Femur (tissue), 1 donor: Measurements from ENCODE around the gene SHROOM3.
"Not testable (repeated sequence)": the region's sequence is repeated elsewhere in the genome, so short reads cannot be mapped to it uniquely, and the experiment has no call there.

ENCODE experiments used
- DNase-seq: peaks from one replicate; pipeline ENCODE4 v3.0.0-alpha.2; 2017

Gene SHROOM3

DNA sequence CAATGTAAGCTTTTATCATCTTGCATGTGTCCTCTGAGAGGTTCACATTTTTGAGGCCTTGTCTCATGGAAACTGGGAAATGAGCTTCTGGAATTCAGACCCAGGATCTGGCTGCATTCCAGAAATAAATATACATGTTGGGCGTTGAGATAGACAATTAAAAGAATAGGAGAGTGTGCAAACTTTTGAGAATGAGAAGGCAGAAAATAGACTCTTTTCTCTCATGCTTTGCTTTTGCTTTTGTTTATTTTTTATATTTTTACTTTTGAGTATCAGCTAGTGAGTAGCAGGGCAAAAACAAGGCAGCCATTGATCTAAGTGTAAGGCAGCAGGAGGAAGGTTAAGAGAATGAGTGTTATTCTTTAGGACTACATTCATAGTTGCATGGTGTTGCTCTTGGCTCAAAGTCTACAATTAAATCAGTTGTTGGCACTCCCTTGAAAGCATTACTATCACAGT, 12.4 kb downstream of the SHROOM3 start:
- DNase-seq, result no peak

DNA sequence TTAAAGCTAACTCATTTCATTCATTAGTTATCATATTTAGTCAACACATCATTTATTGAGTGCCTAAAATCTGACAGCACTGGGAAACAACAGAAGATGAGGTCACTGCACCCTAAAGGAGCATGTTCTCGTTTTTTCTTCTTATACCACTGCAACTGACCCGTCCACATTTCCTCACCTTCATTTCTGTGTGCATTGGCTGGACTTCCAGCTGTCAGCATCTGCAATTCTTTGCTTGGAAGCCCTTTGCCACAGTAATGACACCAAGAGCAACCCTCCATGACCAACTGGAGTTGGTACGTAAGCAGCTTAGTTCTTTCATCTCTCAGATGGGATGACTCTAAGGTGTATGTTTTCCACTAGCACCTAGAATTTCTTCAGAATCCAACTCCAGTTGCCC, 13.2 kb downstream of the SHROOM3 start:
- no peak for DNase-seq

DNA sequence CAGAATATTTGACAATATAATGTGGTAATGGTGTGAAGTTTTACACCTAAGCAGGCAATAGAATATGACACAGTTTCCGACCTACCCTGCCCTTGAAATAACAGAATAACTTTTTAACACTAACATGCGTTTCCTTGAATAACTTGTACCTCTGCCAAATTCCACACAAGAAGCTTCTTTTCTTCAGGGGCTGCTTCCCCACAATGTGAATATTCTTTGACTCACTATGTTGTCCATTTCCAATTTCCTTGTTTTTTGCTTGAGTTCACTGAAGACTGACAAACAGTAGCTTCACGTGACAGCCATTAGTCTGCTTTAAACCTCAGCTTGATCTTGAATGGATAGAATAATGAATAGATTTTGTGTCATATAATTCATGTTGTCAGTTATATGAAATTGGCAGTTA, 14.3 kb downstream of the SHROOM3 start:
- no peak for DNase-seq

GRCh38 chr4:76449833-76450232, 14.8 kb downstream of the SHROOM3 start:
- DNase-seq, result no peak

DNA sequence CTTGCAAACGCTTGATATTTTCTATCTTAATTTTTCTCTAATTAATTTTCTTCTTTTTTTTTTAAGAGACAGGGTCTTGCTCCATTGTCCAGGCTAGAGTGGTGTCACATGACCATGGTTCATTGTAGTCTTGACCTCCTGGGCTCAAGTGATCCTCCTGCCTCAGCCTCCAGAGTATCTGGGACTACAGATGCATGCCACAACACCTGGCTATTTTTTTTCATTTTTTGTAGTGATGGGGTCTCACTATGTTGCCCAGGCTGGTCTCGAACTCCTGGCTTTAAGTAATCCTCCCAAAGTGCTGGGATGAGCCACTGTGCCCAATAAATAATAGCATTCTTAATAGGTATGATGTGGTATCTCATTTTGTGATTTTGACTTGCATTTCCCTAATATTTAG, 18.2 kb downstream of the SHROOM3 start:
- no peak for DNase-seq

GRCh38 chr4:76454073-76454472, 19.0 kb downstream of the SHROOM3 start:
- DNase-seq, result not testable (repeated sequence)

GRCh38 chr4:76457885-76458284, 22.9 kb downstream of the SHROOM3 start:
- no peak for DNase-seq

DNA sequence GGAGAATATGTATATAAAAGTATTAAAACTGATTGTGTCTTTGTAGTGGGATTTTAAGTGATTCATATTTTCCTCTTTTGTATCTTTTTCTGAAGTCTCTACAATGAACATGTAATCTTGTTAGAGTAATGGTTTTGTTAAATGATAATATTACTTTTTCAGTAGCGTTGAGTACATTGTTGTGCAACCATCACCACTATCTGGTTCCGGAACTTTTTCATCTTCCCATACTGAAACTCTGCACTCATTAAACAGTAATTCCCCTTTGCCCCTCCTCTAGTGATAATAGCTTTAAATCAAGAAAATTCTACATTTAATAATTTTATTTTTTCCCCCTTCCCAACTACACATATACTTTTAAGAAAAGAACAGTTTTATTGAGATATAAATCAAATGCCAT, 23.3 kb downstream of the SHROOM3 start:
- no peak for DNase-seq

DNA sequence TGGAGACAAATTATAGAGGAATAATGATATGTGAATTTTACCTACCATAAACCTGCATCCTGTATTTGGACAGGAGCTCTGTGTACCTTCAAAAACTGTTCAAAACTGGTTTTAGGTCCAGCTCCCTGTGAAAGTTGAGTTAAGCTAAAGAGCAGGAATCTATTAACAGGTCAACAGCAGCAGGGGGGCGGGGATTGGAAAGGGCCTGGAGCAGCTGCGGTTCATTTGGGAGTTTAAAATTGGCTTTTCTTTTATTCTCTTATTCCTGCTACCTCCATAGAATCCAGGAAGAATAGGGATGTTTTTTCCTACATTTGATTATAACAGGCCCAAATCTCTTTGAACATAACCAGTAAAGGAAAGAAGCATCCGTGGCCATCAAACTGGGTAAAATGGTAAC, 23.8 kb downstream of the SHROOM3 start:
- DNase-seq, result peak; percentile 44

GRCh38 chr4:76459291-76459723, 24.3 kb downstream of the SHROOM3 start:
- peak; percentile 55 for DNase-seq

DNA sequence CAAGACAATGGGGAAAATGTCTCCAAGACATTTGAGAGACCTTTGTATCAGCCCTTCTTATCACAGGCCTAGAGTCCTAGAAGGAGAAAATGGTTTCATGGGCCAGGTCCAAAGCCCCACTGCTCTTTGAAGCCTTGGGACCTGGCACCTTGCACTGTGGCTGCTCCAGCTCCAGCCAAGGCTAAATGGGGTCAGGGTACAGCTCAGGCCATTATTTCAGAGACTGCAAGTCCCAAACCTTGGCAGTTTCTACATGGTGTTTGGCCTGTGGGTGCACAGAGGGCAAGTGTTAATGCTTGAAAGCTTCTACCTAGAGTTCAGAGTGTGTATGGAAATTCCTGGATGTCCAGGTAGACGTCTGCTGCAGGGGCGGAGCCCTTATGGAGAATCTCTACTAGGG, 28.5 kb downstream of the SHROOM3 start:
- DNase-seq, result no peak

DNA sequence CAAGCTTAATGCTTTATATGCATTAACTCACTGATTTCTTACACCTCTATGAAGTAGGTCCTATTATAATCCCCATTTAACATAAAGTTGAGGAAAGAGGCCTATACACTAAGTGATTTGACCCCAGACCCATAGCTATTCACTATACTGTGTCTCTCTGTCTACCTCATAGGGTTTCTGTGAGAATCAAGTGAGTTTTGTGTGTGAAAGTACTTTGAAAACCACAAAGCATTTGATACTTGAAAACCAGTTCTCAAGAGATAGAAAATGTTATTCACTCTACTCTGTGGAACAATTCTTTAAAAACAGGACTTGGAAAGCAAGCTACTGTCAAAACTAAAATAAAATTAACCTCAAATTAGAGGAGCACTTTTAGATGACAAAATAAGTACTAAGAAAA, 35.0 kb downstream of the SHROOM3 start:
- no peak for DNase-seq

DNA sequence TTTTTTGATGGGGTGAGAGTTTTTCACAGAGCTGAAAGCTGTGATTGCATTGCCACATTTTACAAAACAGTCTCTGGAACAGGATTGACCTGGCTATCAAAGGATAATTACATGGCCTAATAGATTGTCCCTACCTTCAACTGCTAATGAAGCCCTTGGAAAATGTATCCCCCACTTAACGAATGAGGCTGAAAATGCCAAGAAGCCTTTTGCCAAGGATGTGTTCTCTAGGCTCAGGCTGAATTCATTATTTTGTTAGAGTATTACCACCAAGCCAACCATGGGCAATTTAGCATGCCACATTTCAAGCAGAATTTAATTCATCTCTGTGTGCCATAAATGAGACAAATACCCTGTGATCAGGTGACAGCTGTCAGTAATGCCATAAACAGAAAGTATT, 35.5 kb downstream of the SHROOM3 start:
- no peak for DNase-seq

GRCh38 chr4:76476571-76476970, 41.5 kb downstream of the SHROOM3 start:
- no peak for DNase-seq

DNA sequence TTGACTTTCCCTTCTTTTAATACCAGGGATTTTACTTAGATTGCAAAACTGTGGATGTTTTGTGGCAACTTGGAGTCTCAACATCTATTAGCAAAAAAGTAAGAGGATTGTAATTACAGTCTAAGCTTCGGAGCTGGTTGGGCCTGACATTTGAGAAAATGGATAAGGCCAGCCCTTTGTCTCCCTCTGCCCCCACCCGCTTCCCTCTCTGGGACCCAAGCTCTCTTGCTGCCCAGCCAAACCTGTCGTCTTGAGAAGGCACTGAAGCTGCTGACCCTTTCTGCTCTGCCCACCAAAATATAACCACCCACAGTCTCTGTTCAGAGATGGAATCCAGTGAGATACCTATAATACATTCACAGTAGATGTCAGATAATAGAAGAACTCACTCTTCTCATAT, 49.6 kb downstream of the SHROOM3 start:
- no peak for DNase-seq

DNA sequence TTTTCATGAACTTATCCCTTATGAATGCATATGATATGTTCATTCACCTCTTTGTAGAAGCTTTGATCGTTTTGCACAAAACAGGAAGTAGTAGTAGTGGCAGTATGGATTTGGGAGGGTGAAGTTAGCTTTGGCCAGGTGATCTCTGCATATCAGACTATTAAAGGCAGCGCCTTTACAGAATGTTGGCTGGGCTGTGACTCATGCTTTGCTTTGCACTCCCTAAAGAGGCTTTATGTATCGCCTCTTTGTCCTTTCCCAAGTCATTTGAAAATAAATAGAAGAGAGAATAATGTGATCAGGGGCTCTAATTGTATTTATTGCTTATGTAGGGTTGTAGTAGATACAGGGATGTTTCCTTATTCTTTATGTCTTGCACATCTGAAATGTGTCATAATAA, 50.4 kb downstream of the SHROOM3 start:
- no peak for DNase-seq

- DNase-seq, result no peak
Observed at GRCh38 chr4:76486588-76487276, 51.7 kb downstream of the SHROOM3 start.

- no peak for DNase-seq
Observed at GRCh38 chr4:76487621-76488020, 52.6 kb downstream of the SHROOM3 start.

DNA sequence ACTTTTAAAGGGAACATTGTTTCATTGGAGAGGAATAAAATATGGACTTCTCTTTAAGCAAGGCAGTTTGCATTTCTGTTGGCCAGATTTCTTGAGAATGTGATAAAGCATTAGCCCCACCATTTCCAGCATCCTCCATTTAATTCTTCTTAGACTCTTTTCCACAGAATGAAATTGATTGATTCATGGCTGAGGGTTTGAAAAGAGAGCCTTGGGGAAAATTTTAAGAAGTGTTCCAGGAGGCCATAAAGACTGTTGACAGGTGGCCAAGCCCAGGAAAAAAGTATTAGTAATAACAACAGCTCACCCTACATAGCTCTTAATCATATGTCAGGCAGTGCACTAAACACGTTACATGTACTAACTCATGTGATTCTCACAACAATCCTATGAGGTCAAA, 53.4 kb downstream of the SHROOM3 start:
- DNase-seq, result no peak

DNA sequence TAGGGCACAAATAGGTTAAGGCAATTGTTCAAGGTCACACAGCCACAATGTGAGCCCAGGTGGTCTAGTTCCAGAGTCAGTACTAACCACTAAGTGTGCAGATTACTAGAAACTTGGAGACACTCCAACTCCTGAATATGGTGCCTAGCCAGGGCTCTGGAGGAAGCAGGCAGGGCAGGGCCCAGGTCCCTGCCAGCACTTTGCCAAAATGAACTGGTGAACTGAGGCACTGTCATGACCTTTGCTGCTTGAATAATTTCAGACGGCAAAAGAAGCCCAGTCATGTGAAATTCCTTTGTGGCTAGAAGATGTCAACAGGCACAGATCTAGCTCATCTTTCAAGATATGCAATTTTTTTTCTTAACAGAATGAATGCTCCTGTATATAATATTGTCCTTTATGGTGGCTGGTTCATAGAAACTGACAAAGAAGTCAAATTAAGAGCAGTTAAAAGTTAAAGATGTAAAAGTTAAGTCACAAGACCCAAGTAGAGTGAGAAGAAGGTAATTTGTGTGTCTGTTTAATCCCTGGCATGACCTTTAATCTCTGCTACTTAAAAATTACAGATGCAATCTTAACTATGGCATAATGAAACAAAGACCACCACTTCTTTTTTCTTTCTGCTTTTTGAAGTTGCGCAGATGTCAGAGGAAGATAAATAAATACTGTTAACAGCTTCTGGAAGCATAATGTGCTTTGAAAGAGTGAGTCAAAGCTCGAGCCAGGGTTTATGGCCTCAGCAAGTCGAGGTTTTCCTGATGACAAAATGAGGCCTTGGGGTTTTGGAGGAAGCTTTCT, 54.1 kb downstream of the SHROOM3 start:
- no peak for DNase-seq

GRCh38 chr4:76489686-76490161, 54.7 kb downstream of the SHROOM3 start:
- DNase-seq, result no peak

- DNase-seq, result no peak
Observed at GRCh38 chr4:76492055-76492454, 57.0 kb downstream of the SHROOM3 start.

DNA sequence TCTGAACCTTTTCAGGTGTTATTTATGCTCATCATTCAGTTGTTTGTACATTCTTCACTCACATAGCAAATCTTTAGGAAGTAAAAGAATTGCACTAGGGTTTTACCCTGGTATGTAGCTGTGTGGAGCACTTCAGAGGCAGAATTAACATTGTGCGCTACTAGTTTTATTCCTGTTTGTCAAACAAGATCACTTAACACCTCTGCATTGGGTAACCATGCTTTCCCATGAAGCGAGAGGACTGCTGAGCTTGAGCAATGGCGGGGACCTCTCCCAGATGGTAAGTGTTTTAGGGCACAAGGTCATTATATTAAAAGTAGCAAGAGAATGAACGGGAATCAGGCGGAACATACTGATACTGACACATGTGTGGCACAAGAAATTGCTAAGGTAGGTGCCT, 59.2 kb downstream of the SHROOM3 start:
- no peak for DNase-seq

DNA sequence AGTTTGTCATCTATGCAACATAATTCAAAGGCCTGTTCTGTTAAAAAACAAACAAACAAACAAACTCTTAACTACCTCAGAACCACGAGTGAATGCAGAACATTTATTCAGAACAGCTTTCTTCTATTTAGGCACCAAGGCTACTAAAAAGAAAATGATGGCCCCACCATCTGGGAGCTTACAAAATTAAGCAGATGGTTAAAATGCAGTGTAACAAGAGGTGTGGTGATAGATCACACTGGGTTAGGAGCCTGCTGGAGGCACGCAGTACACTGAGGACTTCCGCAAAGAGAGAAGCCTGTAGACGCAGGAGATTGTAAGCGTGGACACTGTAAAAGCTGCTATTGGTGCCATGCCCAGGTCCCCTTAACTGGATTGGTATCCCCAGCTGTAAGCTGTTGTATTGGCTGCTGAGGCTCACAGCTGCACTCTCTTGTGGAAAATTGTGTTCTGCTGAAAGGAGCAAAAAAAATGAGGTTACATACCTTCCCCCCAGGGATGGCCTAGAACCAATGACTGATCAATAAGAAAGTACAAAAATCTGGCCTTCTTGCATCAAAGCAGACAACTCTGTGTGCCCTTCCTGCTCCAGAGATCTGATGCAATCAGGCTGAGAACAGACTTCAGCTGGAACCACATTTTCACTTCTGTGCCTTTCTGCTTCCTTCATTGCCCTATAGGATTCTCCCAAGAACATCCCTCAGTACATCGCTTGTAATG, 60.0 kb downstream of the SHROOM3 start:
- no peak for DNase-seq
